ELR (cell line): ENCODE results near the gene RARRES2.

ENCODE experiments used
- DNase-seq: peaks from one replicate; pipeline ENCODE4 v3.0.0-alpha.2; 2015; ENCODE audit warnings: low read depth

The RARRES2 gene

GRCh38 chr7:150376560-150376959, 35.1 kb upstream of the RARRES2 start:
- DNase-seq = no peak

- no peak for DNase-seq
Observed at GRCh38 chr7:150375662-150376521, 34.5 kb upstream of the RARRES2 start.

- no peak for DNase-seq
Observed at GRCh38 chr7:150374472-150374871, 33.0 kb upstream of the RARRES2 start.

GRCh38 chr7:150374026-150374425, 32.6 kb upstream of the RARRES2 start:
- no peak for DNase-seq

GRCh38 chr7:150373049-150373801, 31.8 kb upstream of the RARRES2 start:
- no peak for DNase-seq

GRCh38 chr7:150372271-150373048, 31.0 kb upstream of the RARRES2 start:
- no peak for DNase-seq

GRCh38 chr7:150371996-150372270, 30.5 kb upstream of the RARRES2 start:
- DNase-seq = no peak

GRCh38 chr7:150371131-150371995, 29.9 kb upstream of the RARRES2 start:
- no peak for DNase-seq

- DNase-seq = no peak
Observed at GRCh38 chr7:150370612-150371071, 29.2 kb upstream of the RARRES2 start.

- DNase-seq = no peak
Observed at GRCh38 chr7:150369748-150370501, 28.5 kb upstream of the RARRES2 start.

- DNase-seq = peak; percentile 72
Observed at GRCh38 chr7:150368884-150369747, 27.7 kb upstream of the RARRES2 start.

GRCh38 chr7:150368096-150368883, 26.9 kb upstream of the RARRES2 start, which contains the start of gene REPIN1:
REPIN1 (plus strand) TSS chr7:150368822; CDS start chr7:150369712, 890 bp downstream.
- peak; percentile 81 for DNase-seq

- DNase-seq = no peak
Observed at GRCh38 chr7:150367677-150368095, 26.3 kb upstream of the RARRES2 start.

GRCh38 chr7:150365673-150366398, 24.4 kb upstream of the RARRES2 start:
- no peak for DNase-seq

GRCh38 chr7:150365194-150365593, 23.8 kb upstream of the RARRES2 start:
- DNase-seq = no peak

- DNase-seq = no peak
Observed at GRCh38 chr7:150363872-150364271, 22.4 kb upstream of the RARRES2 start.

- DNase-seq = no peak
Observed at GRCh38 chr7:150363370-150363769, 21.9 kb upstream of the RARRES2 start.
